Stomach (tissue), 4 donors: ENCODE data around the gene GBX1.

Source experiments
- CTCF ChIP-seq, 7 experiments: fragments of 450-650 bp in 4 of 7; fragments of 200-600 bp in 3 of 7; sonication (generic) in 3 of 7; IDR thresholded peaks; one replicate each; pipeline ENCODE4 v1.5.1; 2016 to 2019; ENCODE audit warnings: antibody characterized with exemption in 7 of 7, control low read depth in 2 of 7, mild to moderate bottlenecking in 1 of 7
- EP300 ChIP-seq: sonication (generic); formaldehyde crosslinking; IDR thresholded peaks from one replicate; pipeline ENCODE4 v1.6.1; 2017; ENCODE audit warnings: antibody characterized with exemption
- POLR2AphosphoS5 ChIP-seq, 3 donors: sonication (generic); formaldehyde crosslinking; IDR thresholded peaks; one replicate each; pipeline ENCODE4 v1.6.1; 2016; ENCODE audit warnings: antibody characterized with exemption in 3 of 3

GRCh38 chr7:151132461-151133205 is 34.9 kb downstream of the GBX1 start:
- TF ChIP-seq CTCF (IDR thresholded peaks at IDR 0.05) (no peak), POLR2AphosphoS5 (IDR thresholded peaks at IDR 0.05) (no peak), EP300 (no peak)
